Fibroblast of the aortic adventitia (primary cell): ENCODE measurements around the gene RBM38. TPM values are rescaled to one million over a fixed set of nuclear protein-coding genes. Genes with fewer than 3 reads are reported as not detected.

ENCODE experiments used
- DNase-seq: peaks from one replicate; pipeline ENCODE4 v3.0.0-alpha.2; 2010; ENCODE audit warnings: low read depth
- H3K4me3 ChIP-seq: 2 replicates; pipeline ENCODE4 v1.5.1; 2011; ENCODE audit warnings: low read depth, mild to moderate bottlenecking, control low read depth, low read length, moderate library complexity
- CTCF ChIP-seq: IDR thresholded peaks from 2 replicates; pipeline ENCODE4 v1.5.1; 2011; ENCODE audit warnings: mild to moderate bottlenecking, low read length, control low read depth, inconsistent platforms; ENCODE audit not compliant: insufficient read depth
- total RNA-seq: library from RNA; depleted of rRNA; stranded (reverse); fragments of >200 nt; gene quantifications from 2 replicates; pipeline ENCODE4 v1.2.3, GENCODE V29; 2012; ENCODE audit warnings: low replicate concordance

RBM38 gene
- total RNA-seq, 1 donor = 6.1 TPM

DNA sequence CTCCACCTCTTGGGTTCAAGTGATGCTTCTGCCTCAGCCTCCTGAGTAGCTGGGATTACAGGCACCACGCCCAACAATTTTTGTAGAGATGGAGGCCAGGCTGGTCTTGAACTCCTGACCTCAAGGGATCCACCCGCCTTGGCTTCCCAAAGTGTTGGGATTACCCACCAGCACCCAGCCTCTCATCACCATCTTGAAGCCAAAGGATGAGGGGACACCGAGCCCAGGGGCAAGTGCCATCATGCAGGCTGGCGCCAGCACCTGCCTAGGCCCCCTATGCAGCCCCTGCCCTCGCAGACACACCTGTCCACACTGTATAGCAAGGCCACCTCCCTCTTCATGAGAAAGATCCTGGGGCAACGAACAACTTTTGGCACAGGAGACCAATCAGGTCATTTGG is 5.3 kb upstream of the RBM38 start:
- no peak for TF ChIP-seq CTCF
- no peak for DNase-seq
- no peak overlapping the region for H3K4me3 ChIP-seq

GRCh38 chr20:57386762-57387161 is 4.4 kb upstream of the RBM38 start:
- DNase-seq = no peak
- no peak for TF ChIP-seq CTCF
- H3K4me3 ChIP-seq = no peak overlapping the region

GRCh38 chr20:57387463-57387862 is 3.7 kb upstream of the RBM38 start:
- no peak for DNase-seq
- TF ChIP-seq CTCF = no peak
- H3K4me3 ChIP-seq = no peak overlapping the region

- no peak for TF ChIP-seq CTCF
- no peak overlapping the region for H3K4me3 ChIP-seq
- DNase-seq = no peak
These were observed 3.2 kb upstream of the RBM38 start for GRCh38 chr20:57387945-57388371.

DNA sequence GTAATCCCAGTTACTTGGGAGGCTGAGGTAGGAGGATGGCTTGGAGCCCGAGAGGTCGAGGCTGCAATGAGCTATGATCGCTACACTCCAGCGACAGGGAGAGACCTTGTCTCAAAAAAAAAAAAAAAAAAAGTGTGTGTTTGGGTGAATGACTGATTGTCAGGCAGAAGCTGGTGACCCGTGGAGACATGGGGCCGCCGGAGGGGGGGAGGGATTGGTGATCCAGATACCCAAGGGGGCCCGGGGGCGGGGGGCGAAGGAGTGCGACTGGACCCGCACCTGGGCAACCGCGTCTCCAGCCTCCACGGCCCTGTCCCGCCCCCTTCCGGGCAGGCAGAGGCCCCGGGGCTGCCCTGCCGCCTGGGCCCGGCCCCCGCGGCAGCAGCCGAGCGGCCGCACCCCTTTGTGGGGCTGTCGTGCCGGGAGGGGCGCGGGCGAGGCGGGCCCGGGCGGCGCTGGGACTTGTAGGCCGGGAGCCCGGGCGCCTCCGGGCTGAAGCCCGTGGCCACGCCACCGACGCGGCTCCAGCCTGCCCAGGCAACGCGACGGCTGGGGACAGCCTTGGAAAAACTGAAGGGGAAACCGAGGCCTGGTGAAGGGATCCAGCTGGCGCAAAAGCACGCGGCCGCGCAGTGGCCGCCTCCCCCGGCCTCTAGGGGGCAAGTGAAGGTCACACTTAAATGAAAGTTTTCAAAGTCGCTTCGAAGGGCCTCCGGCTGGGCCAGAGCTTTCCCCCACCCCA is 2.1 kb upstream of the RBM38 start:
- DNase-seq = peak; percentile 46
- TF ChIP-seq CTCF = peak; percentile 23
- peak overlapping the region; percentile 13 for H3K4me3 ChIP-seq

GRCh38 chr20:57389695-57390603 is 1.2 kb upstream of the RBM38 start:
- TF ChIP-seq CTCF = no peak
- DNase-seq = no peak
- H3K4me3 ChIP-seq = no peak overlapping the region
